HEK293 (cell line): Measurements from ENCODE around the gene MEF2C.

ENCODE experiments used
- BCL11A ChIP-seq: fragments of 450-650 bp; formaldehyde crosslinking; IDR thresholded peaks from 2 replicates; pipeline ENCODE4 v1.5.1; 2016; ENCODE audit warnings: low read depth, missing biosample characterization, missing genetic modification characterization
- ELK4 ChIP-seq: IDR thresholded peaks from 2 replicates; pipeline ENCODE4 v1.6.1; 2011; ENCODE audit warnings: mild to moderate bottlenecking, low read depth, low read length, borderline replicate concordance
- MYNN ChIP-seq: fragments of 450-650 bp; formaldehyde crosslinking; IDR thresholded peaks from 2 replicates; pipeline ENCODE4 v1.5.1; 2016; ENCODE audit warnings: missing biosample characterization, missing genetic modification characterization, borderline replicate concordance
- REPIN1 ChIP-seq: fragments of 450-650 bp; formaldehyde crosslinking; IDR thresholded peaks from 2 replicates; pipeline ENCODE4 v1.5.1; 2017; ENCODE audit warnings: missing biosample characterization, missing genetic modification characterization, low read depth
- SCRT2 ChIP-seq: fragments of 450-650 bp; formaldehyde crosslinking; IDR thresholded peaks from 2 replicates; pipeline ENCODE4 v1.5.1; 2016; ENCODE audit warnings: missing biosample characterization, missing genetic modification characterization
- WT1 ChIP-seq: fragments of 450-650 bp; formaldehyde crosslinking; IDR thresholded peaks from 2 replicates; pipeline ENCODE4 v1.5.1; 2016; ENCODE audit warnings: missing biosample characterization, missing genetic modification characterization
- ZBTB6 ChIP-seq: fragments of 450-650 bp; formaldehyde crosslinking; IDR thresholded peaks from 2 replicates; pipeline ENCODE4 v1.5.1; 2017; ENCODE audit warnings: missing biosample characterization, missing genetic modification characterization
- ZBTB7A ChIP-seq: fragments of 450-650 bp; formaldehyde crosslinking; IDR thresholded peaks from 2 replicates; pipeline ENCODE4 v1.5.1; 2016; ENCODE audit warnings: low read depth, missing biosample characterization, missing genetic modification characterization
- ZNF146 ChIP-seq: fragments of 450-650 bp; formaldehyde crosslinking; IDR thresholded peaks from 2 replicates; pipeline ENCODE4 v1.5.1; 2016; ENCODE audit warnings: missing biosample characterization, missing genetic modification characterization
- ZNF155 ChIP-seq: fragments of 450-650 bp; formaldehyde crosslinking; IDR thresholded peaks from 2 replicates; pipeline ENCODE4 v1.5.1; 2016; ENCODE audit warnings: missing biosample characterization, missing genetic modification characterization
- ZNF16 ChIP-seq: fragments of 450-650 bp; formaldehyde crosslinking; IDR thresholded peaks from 2 replicates; pipeline ENCODE4 v1.5.1; 2016; ENCODE audit warnings: low read depth, missing biosample characterization, missing genetic modification characterization
- ZNF202 ChIP-seq: fragments of 450-650 bp; formaldehyde crosslinking; IDR thresholded peaks from 2 replicates; pipeline ENCODE4 v1.5.1; 2016; ENCODE audit warnings: missing biosample characterization, missing genetic modification characterization, borderline replicate concordance
- ZNF223 ChIP-seq: fragments of 450-650 bp; formaldehyde crosslinking; IDR thresholded peaks from 2 replicates; pipeline ENCODE4 v1.5.1; 2016; ENCODE audit warnings: missing biosample characterization, missing genetic modification characterization
- ZNF354C ChIP-seq: fragments of 450-650 bp; formaldehyde crosslinking; IDR thresholded peaks from 2 replicates; pipeline ENCODE4 v1.5.1; 2016; ENCODE audit warnings: missing biosample characterization, missing genetic modification characterization, low read depth, borderline replicate concordance
- ZNF423 ChIP-seq: fragments of 450-650 bp; formaldehyde crosslinking; IDR thresholded peaks from 2 replicates; pipeline ENCODE4 v1.5.1; 2016; ENCODE audit warnings: missing biosample characterization, missing genetic modification characterization
- ZNF433 ChIP-seq: fragments of 450-650 bp; formaldehyde crosslinking; IDR thresholded peaks from 2 replicates; pipeline ENCODE4 v1.5.1; 2016; ENCODE audit warnings: missing biosample characterization, missing genetic modification characterization, low read depth
- ZNF529 ChIP-seq: fragments of 450-650 bp; formaldehyde crosslinking; IDR thresholded peaks from 2 replicates; pipeline ENCODE4 v1.5.1; 2017; ENCODE audit warnings: missing genetic modification characterization, missing biosample characterization; ENCODE audit not compliant: insufficient replicate concordance
- ZNF549 ChIP-seq: fragments of 450-650 bp; IDR thresholded peaks from 2 replicates; pipeline ENCODE4 v1.5.1; 2018; ENCODE audit warnings: missing biosample characterization, missing genetic modification characterization, mild to moderate bottlenecking, inconsistent platforms, moderate library complexity
- ZNF585B ChIP-seq: fragments of 450-650 bp; formaldehyde crosslinking; IDR thresholded peaks from 2 replicates; pipeline ENCODE4 v1.5.1; 2016; ENCODE audit warnings: missing biosample characterization, missing genetic modification characterization
- ZNF596 ChIP-seq: fragments of 450-650 bp; IDR thresholded peaks from 2 replicates; pipeline ENCODE4 v1.5.0; 2018; ENCODE audit warnings: missing biosample characterization, mild to moderate bottlenecking, missing genetic modification characterization, moderate library complexity
- ZNF624 ChIP-seq: fragments of 450-650 bp; formaldehyde crosslinking; IDR thresholded peaks from 2 replicates; pipeline ENCODE4 v1.5.1; 2017; ENCODE audit warnings: missing biosample characterization, missing genetic modification characterization
- ZNF670 ChIP-seq: fragments of 450-650 bp; formaldehyde crosslinking; IDR thresholded peaks from 2 replicates; pipeline ENCODE4 v1.5.1; 2016; ENCODE audit warnings: missing biosample characterization, missing genetic modification characterization, low read depth
- ZNF707 ChIP-seq: fragments of 450-650 bp; formaldehyde crosslinking; IDR thresholded peaks from 2 replicates; pipeline ENCODE4 v1.5.1; 2016; ENCODE audit warnings: missing biosample characterization, missing genetic modification characterization
- ZNF76 ChIP-seq: fragments of 450-650 bp; formaldehyde crosslinking; IDR thresholded peaks from 2 replicates; pipeline ENCODE4; 2016; ENCODE audit warnings: low read depth, missing biosample characterization, missing genetic modification characterization, borderline replicate concordance
- ZNF768 ChIP-seq: fragments of 450-650 bp; formaldehyde crosslinking; IDR thresholded peaks from 2 replicates; pipeline ENCODE4 v1.5.1; 2018; ENCODE audit warnings: missing biosample characterization, mild to moderate bottlenecking, missing genetic modification characterization
- ZSCAN30 ChIP-seq: fragments of 450-650 bp; IDR thresholded peaks from 2 replicates; pipeline ENCODE4 v1.5.1; 2018; ENCODE audit warnings: missing biosample characterization, mild to moderate bottlenecking, missing genetic modification characterization, moderate library complexity
- TF ChIP-seq, protein P1 (sequence below): fragments of 450-650 bp; formaldehyde crosslinking; IDR thresholded peaks from 2 replicates; pipeline ENCODE4; 2016; ENCODE audit warnings: missing biosample characterization, missing genetic modification characterization
- TF ChIP-seq, protein P2 (sequence below): fragments of 450-650 bp; formaldehyde crosslinking; IDR thresholded peaks from 2 replicates; pipeline ENCODE4 v1.5.1; 2016; ENCODE audit warnings: missing biosample characterization, missing genetic modification characterization
- TF ChIP-seq, protein P3 (sequence below): fragments of 450-650 bp; formaldehyde crosslinking; IDR thresholded peaks from 2 replicates; pipeline ENCODE4 v1.5.1; 2016; ENCODE audit warnings: missing biosample characterization, missing genetic modification characterization
- TF ChIP-seq, protein P4 (sequence below): fragments of 450-650 bp; formaldehyde crosslinking; IDR thresholded peaks from 2 replicates; pipeline ENCODE4 v1.5.1; 2016; ENCODE audit warnings: missing biosample characterization, missing genetic modification characterization
- TF ChIP-seq, protein P5 (sequence below): fragments of 450-650 bp; formaldehyde crosslinking; IDR thresholded peaks from 2 replicates; pipeline ENCODE4 v1.5.1; 2016; ENCODE audit warnings: missing biosample characterization, missing genetic modification characterization

The MEF2C gene

GRCh38 chr5:88826646-88827585 lies 56.1 kb downstream of the MEF2C start (continued):
- TF ChIP-seq, protein P1, sequence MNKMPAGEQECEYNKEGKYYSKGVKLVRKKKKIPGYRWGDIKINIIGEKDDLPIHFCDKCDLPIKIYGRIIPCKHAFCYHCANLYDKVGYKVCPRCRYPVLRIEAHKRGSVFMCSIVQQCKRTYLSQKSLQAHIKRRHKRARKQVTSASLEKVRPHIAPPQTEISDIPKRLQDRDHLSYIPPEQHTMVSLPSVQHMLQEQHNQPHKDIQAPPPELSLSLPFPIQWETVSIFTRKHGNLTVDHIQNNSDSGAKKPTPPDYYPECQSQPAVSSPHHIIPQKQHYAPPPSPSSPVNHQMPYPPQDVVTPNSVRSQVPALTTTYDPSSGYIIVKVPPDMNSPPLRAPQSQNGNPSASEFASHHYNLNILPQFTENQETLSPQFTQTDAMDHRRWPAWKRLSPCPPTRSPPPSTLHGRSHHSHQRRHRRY (tag by site-specific recombination) = no peak
- no peak for TF ChIP-seq ZNF596
- TF ChIP-seq SCRT2 = no peak
- TF ChIP-seq MYNN (tag by site-specific recombination) = no peak
- no peak for TF ChIP-seq ZNF155
- no peak for TF ChIP-seq ZNF707
- TF ChIP-seq ZNF423 (tag by site-specific recombination) = no peak
- no peak for TF ChIP-seq ZNF768
- TF ChIP-seq ZBTB6 (tag by site-specific recombination) = no peak
- TF ChIP-seq ZNF433 = no peak
- TF ChIP-seq ZNF529 (tag by site-specific recombination) = no peak
- TF ChIP-seq WT1 (tag by site-specific recombination) = no peak
- no peak for TF ChIP-seq ZNF202 (tag by site-specific recombination)
- TF ChIP-seq ZNF223 = no peak
- TF ChIP-seq, protein P2, sequence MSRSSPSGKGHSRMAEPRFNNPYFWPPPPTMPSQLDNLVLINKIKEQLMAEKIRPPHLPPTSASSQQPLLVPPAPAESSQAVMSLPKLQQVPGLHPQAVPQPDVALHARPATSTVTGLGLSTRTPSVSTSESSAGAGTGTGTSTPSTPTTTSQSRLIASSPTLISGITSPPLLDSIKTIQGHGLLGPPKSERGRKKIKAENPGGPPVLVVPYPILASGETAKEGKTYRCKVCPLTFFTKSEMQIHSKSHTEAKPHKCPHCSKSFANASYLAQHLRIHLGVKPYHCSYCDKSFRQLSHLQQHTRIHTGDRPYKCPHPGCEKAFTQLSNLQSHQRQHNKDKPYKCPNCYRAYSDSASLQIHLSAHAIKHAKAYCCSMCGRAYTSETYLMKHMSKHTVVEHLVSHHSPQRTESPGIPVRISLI = peak; percentile 37; the same call in 1 of the 2 replicates
- no peak for TF ChIP-seq BCL11A (tag by site-specific recombination)
- no peak for TF ChIP-seq ZNF549
- TF ChIP-seq, protein P3, sequence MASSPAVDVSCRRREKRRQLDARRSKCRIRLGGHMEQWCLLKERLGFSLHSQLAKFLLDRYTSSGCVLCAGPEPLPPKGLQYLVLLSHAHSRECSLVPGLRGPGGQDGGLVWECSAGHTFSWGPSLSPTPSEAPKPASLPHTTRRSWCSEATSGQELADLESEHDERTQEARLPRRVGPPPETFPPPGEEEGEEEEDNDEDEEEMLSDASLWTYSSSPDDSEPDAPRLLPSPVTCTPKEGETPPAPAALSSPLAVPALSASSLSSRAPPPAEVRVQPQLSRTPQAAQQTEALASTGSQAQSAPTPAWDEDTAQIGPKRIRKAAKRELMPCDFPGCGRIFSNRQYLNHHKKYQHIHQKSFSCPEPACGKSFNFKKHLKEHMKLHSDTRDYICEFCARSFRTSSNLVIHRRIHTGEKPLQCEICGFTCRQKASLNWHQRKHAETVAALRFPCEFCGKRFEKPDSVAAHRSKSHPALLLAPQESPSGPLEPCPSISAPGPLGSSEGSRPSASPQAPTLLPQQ = 0 out of 2 replicates have a peak, but pooled peaks have one; percentile 35
- TF ChIP-seq ZNF670 (tag by site-specific recombination) = no peak
- TF ChIP-seq REPIN1 (tag by site-specific recombination) = no peak
- no peak for TF ChIP-seq ZNF16 (tag by site-specific recombination)
- TF ChIP-seq ZNF624 = no peak
- TF ChIP-seq ZNF585B (tag by site-specific recombination) = no peak
- no peak for TF ChIP-seq ZNF146 (tag by site-specific recombination)
- no peak for TF ChIP-seq ZSCAN30 (tag by site-specific recombination)
- no peak for TF ChIP-seq ZBTB7A (tag by site-specific recombination)
- TF ChIP-seq ZNF76 (tag by site-specific recombination) = no peak
- TF ChIP-seq, protein P4, sequence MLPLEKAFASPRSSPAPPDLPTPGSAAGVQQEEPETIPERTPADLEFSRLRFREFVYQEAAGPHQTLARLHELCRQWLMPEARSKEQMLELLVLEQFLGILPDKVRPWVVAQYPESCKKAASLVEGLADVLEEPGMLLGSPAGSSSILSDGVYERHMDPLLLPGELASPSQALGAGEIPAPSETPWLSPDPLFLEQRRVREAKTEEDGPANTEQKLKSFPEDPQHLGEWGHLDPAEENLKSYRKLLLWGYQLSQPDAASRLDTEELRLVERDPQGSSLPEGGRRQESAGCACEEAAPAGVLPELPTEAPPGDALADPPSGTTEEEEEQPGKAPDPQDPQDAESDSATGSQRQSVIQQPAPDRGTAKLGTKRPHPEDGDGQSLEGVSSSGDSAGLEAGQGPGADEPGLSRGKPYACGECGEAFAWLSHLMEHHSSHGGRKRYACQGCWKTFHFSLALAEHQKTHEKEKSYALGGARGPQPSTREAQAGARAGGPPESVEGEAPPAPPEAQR (tag by site-specific recombination) = no peak
- TF ChIP-seq ZNF354C (tag by site-specific recombination) = no peak
- TF ChIP-seq, protein P5, sequence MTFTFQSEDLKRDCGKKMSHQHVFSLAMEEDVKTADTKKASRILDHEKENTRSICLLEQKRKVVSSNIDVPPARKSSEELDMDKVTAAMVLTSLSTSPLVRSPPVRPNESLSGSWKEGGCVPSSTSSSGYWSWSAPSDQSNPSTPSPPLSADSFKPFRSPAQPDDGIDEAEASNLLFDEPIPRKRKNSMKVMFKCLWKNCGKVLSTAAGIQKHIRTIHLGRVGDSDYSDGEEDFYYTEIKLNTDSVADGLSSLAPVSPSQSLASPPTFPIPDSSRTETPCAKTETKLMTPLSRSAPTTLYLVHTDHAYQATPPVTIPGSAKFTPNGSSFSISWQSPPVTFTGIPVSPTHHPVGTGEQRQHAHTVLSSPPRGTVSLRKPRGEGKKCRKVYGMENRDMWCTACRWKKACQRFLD (tag by site-specific recombination) = no peak
- TF ChIP-seq ELK4 = no peak
